GM12801 (cell line): ENCODE measurements around the gene STK10.

Experiments
- CTCF ChIP-seq: IDR thresholded peaks from one replicate; pipeline ENCODE4 v1.5.1; 2011; ENCODE audit warnings: control low read depth; ENCODE audit not compliant: insufficient read length; ENCODE audit errors: extremely low read depth

The STK10 gene

GRCh38 chr5:172144291-172144815, 43.7 kb downstream of the STK10 start:
- TF ChIP-seq CTCF: no peak

GRCh38 chr5:172143875-172144274, 44.1 kb downstream of the STK10 start:
- TF ChIP-seq CTCF: no peak

GRCh38 chr5:172142709-172143215, 45.3 kb downstream of the STK10 start:
- TF ChIP-seq CTCF: no peak

- no peak for TF ChIP-seq CTCF
These were observed 46.1 kb downstream of the STK10 start for GRCh38 chr5:172141949-172142319.

- TF ChIP-seq CTCF: no peak
These were observed 47.2 kb downstream of the STK10 start for GRCh38 chr5:172140866-172141265.

GRCh38 chr5:172140120-172140519, 47.9 kb downstream of the STK10 start:
- no peak for TF ChIP-seq CTCF

GRCh38 chr5:172137046-172137445, 51.0 kb downstream of the STK10 start:
- TF ChIP-seq CTCF: no peak

- TF ChIP-seq CTCF: no peak
These were observed 54.5 kb downstream of the STK10 start for GRCh38 chr5:172133359-172134029.
